Neural crest cell (in vitro differentiated cells): ENCODE data around the gene TRAPPC10. TPM values are rescaled to one million over a fixed set of nuclear protein-coding genes. Genes with fewer than 3 reads are reported as not detected.

Source experiments
- DNase-seq: peaks from one replicate; pipeline ENCODE4 v3.0.0; 2021; ENCODE audit warnings: low read depth, mixed read lengths, low spot score
- H3K27ac Mint-ChIP-seq: one replicate; pipeline ENCODE4 v1.8.0; 2021; ENCODE audit warnings: mild to moderate bottlenecking, mixed read lengths; ENCODE audit not compliant: unreplicated experiment
- H3K27me3 Mint-ChIP-seq: 2 replicates; pipeline ENCODE4 v1.8.0; 2021; ENCODE audit warnings: low read depth, mild to moderate bottlenecking, mixed read lengths
- H3K36me3 Mint-ChIP-seq: 2 replicates; pipeline ENCODE4 v1.8.0; 2021; ENCODE audit warnings: low read depth, mild to moderate bottlenecking, mixed read lengths
- H3K4me1 Mint-ChIP-seq: 2 replicates; pipeline ENCODE4 v1.8.0; 2021; ENCODE audit warnings: mixed read lengths
- H3K4me3 Mint-ChIP-seq: one replicate; pipeline ENCODE4 v1.8.0; 2021; ENCODE audit warnings: mild to moderate bottlenecking, mixed read lengths
- H3K9me3 Mint-ChIP-seq: 2 replicates; pipeline ENCODE4 v1.8.0; 2021; ENCODE audit warnings: mixed read lengths
- total RNA-seq: library from RNA; stranded (reverse); gene quantifications from 2 replicates; pipeline ENCODE4 v1.2.1, GENCODE V29; 2021
- TF ChIP-seq, protein P1 (sequence below): fragments of 200-600 bp; sonication (generic); conservative IDR thresholded peaks from 2 replicates; pipeline ENCODE4 v1.5.0; 2021; ENCODE audit warnings: antibody characterized with exemption, mild to moderate bottlenecking

TRAPPC10 gene
- total RNA-seq, 1 donor from 2014 or later: 35.1 TPM

GRCh38 chr21:43988016-43988415 is 24.1 kb upstream of the TRAPPC10 start:
- DNase-seq: no peak
- no peak overlapping the region for H3K27ac Mint-ChIP-seq
- H3K4me3 Mint-ChIP-seq: no peak overlapping the region
- TF ChIP-seq, protein P1, sequence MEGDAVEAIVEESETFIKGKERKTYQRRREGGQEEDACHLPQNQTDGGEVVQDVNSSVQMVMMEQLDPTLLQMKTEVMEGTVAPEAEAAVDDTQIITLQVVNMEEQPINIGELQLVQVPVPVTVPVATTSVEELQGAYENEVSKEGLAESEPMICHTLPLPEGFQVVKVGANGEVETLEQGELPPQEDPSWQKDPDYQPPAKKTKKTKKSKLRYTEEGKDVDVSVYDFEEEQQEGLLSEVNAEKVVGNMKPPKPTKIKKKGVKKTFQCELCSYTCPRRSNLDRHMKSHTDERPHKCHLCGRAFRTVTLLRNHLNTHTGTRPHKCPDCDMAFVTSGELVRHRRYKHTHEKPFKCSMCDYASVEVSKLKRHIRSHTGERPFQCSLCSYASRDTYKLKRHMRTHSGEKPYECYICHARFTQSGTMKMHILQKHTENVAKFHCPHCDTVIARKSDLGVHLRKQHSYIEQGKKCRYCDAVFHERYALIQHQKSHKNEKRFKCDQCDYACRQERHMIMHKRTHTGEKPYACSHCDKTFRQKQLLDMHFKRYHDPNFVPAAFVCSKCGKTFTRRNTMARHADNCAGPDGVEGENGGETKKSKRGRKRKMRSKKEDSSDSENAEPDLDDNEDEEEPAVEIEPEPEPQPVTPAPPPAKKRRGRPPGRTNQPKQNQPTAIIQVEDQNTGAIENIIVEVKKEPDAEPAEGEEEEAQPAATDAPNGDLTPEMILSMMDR: no peak
- H3K36me3 Mint-ChIP-seq: no peaks in the 10 kb centered on the region
- H3K27me3 Mint-ChIP-seq: peaks cover 4% of the 10 kb centered on the region
- H3K4me1 Mint-ChIP-seq: peaks cover 17% of the 10 kb centered on the region
- no peaks in the 10 kb centered on the region for H3K9me3 Mint-ChIP-seq

DNA sequence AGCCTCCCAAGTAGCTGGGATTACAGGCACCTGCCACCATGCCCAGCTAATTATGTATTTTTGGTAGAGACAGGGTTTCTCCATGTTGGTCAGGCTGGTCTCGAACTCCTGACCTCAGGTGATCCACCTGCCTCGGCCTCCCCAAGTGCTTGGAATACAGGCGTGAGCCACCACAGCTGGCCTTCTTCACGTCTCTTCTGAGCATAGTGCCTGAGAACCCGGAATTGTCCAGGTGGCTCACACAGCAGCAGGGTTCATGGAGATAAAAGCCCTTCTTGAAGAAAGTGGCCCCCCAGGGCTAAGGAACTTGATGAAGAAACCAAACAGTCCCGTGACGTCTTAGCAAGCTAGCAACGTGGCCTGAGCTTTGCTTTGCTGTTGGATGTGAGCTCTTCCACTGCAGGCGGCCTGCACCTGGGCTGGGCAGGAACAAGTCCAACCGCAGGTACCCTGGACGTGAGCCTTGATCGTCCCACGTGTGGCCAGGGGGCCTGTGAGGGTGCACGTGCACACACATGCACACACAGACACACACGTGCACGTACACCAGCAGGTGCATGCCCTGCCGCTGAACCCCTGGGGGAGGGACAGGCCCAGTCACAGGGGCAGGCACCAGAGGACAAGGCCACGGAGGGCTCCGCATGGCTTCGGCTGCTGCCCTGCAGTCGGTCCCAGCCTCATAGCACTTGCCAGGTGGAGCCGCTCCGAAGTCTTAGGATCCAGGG is 23.4 kb upstream of the TRAPPC10 start:
- Mint-ChIP-seq H3K27ac (no peak overlapping the region), H3K9me3 (no peaks in the 10 kb centered on the region), H3K4me3 (no peak overlapping the region)

GRCh38 chr21:43989401-43989800 is 22.7 kb upstream of the TRAPPC10 start:
- no peak for DNase-seq
- no peaks in the 10 kb centered on the region for H3K36me3 Mint-ChIP-seq
- no peak overlapping the region for H3K27ac Mint-ChIP-seq
- TF ChIP-seq, protein P1: no peak
- H3K27me3 Mint-ChIP-seq: peaks cover 4% of the 10 kb centered on the region
- no peaks in the 10 kb centered on the region for H3K9me3 Mint-ChIP-seq
- peaks cover 17% of the 10 kb centered on the region for H3K4me1 Mint-ChIP-seq
- no peak overlapping the region for H3K4me3 Mint-ChIP-seq

More for the DNA sequence above, 23.4 kb upstream of the TRAPPC10 start:
- Mint-ChIP-seq H3K36me3 (no peaks in the 10 kb centered on the region), H3K27me3 (peaks cover 4% of the 10 kb centered on the region), H3K4me1 (peaks cover 17% of the 10 kb centered on the region)
- TF ChIP-seq, protein P1: no peak
- DNase-seq: no peak

DNA sequence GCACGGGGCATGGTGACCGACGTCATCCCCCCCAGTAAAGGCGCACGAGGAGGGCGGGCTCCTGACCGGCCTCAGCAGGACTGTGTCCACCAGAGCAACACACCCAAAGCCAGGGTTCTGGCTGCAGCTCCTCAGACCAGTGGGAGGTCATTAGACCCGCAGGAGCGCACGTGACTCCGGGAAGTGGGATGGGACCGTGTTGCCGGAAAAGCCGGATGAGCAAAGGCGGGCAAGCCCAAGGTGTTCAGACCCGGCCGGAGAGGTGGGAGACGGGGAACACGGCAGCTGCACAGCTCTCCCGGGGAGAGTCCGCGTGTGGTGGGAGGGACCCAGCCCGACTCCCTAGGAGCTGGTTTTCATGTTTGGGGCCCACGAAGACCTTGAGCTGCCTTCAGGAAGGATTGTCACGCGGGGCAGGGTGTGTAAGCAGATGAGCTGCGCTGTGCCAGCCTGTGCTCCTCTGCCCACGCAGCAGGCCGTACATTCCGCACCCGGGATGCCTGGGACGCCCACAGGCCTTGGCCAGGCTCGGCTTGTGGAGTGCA is 20.6 kb upstream of the TRAPPC10 start:
- H3K4me1 Mint-ChIP-seq: peaks cover 6% of the 10 kb centered on the region
- H3K9me3 Mint-ChIP-seq: no peaks in the 10 kb centered on the region
- H3K4me3 Mint-ChIP-seq: no peak overlapping the region
- TF ChIP-seq, protein P1: no peak
- DNase-seq: no peak
- H3K36me3 Mint-ChIP-seq: no peaks in the 10 kb centered on the region
- H3K27me3 Mint-ChIP-seq: no peaks in the 10 kb centered on the region
- H3K27ac Mint-ChIP-seq: no peak overlapping the region

DNA sequence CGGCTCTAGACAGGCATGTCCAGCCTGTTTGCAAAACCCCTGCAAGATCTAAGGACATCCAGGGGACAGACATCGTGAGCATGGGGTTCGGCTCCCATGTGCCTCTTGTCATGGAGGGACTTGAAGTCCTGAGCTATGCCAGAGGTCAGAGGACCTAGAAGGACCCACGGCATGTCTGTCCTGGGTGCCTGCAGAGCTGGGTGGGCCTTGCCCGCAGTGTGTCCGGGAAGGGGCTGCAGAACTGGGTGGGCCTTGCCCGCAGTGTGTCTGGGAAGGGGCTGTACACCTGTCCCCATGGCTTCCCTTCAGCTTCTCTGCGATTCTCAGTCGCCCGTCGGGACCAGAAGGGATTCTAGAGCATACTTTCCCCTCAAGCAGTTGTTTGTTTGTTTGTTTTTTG is 20.0 kb upstream of the TRAPPC10 start:
- no peak for DNase-seq
- TF ChIP-seq, protein P1: no peak
- Mint-ChIP-seq H3K36me3 (no peaks in the 10 kb centered on the region), H3K4me3 (no peak overlapping the region), H3K9me3 (no peaks in the 10 kb centered on the region), H3K27ac (no peak overlapping the region), H3K27me3 (no peaks in the 10 kb centered on the region), H3K4me1 (no peaks in the 10 kb centered on the region)
